SK-N-SH (cell line): ENCODE measurements around the gene ALDH5A1. TPM values are rescaled to one million over a fixed set of nuclear protein-coding genes. Genes with fewer than 3 reads are reported as not detected.

Source experiments
- CTCF ChIA-PET: fragments of 300-600, 350-600 bp; formaldehyde crosslinking; extraction: SDS; loops from one replicate; lab custom pipeline; 2021; lab: Yijun Ruan, JAX
- POLR2A ChIA-PET: fragments of 350-600 bp; sonication (Branson Sonifier 250); formaldehyde crosslinking; extraction: SDS; loops from one replicate; lab custom pipeline; 2020; ENCODE audit warnings: antibody characterized with exemption, inconsistent platforms; lab: Yijun Ruan, JAX
- DNase-seq: peaks from one replicate; pipeline ENCODE4 v3.0.0; 2012
- H2AFZ ChIP-seq: fragments of 200-600 bp; sonication (generic); 2 replicates; pipeline ENCODE4 v1.8.1; 2016; ENCODE audit warnings: antibody characterized with exemption, mild to moderate bottlenecking, low read depth
- H3F3A ChIP-seq: fragments of 200-600 bp; sonication (generic); replicated peaks from 2 replicates; pipeline ENCODE3; 2016; ENCODE audit warnings: antibody characterized with exemption, mild to moderate bottlenecking; ENCODE audit not compliant: insufficient read depth
- H3K27ac ChIP-seq, 2 experiments: fragments of 200-500 bp in 1 of 2; fragments of 200-600 bp in 1 of 2; sonication (Bioruptor generic) in 1 of 2; sonication (generic), shearing (Covaris generic) in 1 of 2; 2 replicates each; pipeline versions ENCODE4 v1.5.1 to v1.6.1; 2014 to 2016; ENCODE audit warnings: low read depth in 2 of 2, inconsistent platforms in 1 of 2, low read length in 1 of 2, mild to moderate bottlenecking in 1 of 2, mixed read lengths in 1 of 2
- H3K27me3 ChIP-seq: fragments of 200-600 bp; sonication (generic), shearing (Covaris generic); 2 replicates; pipeline ENCODE4 v1.6.1; 2016; ENCODE audit warnings: mixed run types; ENCODE audit not compliant: insufficient read depth
- H3K36me3 ChIP-seq, 2 experiments: fragments of 200-500 bp in 1 of 2; fragments of 200-600 bp in 1 of 2; sonication (Bioruptor generic) in 1 of 2; sonication (generic) in 1 of 2; replicated peaks in 1 of 2; 2 replicates each; pipeline versions ENCODE3 to v1.5.1; 2014 to 2016; ENCODE audit warnings: low read length in 1 of 2, mild to moderate bottlenecking in 1 of 2; ENCODE audit not compliant: insufficient read depth in 2 of 2, control insufficient read depth in 1 of 2
- H3K4me1 ChIP-seq, 2 experiments: fragments of 200-500 bp in 1 of 2; fragments of 200-600 bp in 1 of 2; sonication (Bioruptor generic) in 1 of 2; sonication (generic), shearing (Covaris generic) in 1 of 2; 2 replicates each; pipeline versions ENCODE4 v1.5.1 to v1.6.1; 2014 to 2016; ENCODE audit warnings: low read depth in 1 of 2, low read length in 1 of 2, mixed run types in 1 of 2; ENCODE audit not compliant: insufficient read depth in 2 of 2, control insufficient read depth in 1 of 2
- H3K4me2 ChIP-seq: fragments of 200-600 bp; sonication (generic), shearing (Covaris generic); 2 replicates; pipeline ENCODE4 v1.6.1; 2017; ENCODE audit warnings: mixed run types
- H3K4me3 ChIP-seq, 2 experiments: fragments of 200-500 bp in 1 of 2; fragments of 200-600 bp in 1 of 2; sonication (Bioruptor generic) in 1 of 2; sonication (generic), shearing (Covaris generic) in 1 of 2; 2 replicates each; pipeline versions ENCODE4 v1.5.1 to v1.8.1; 2014 to 2016; ENCODE audit warnings: low read depth in 2 of 2, inconsistent platforms in 1 of 2, low read length in 1 of 2, mild to moderate bottlenecking in 1 of 2, mixed read lengths in 1 of 2, moderate library complexity in 1 of 2
- H3K79me2 ChIP-seq: fragments of 200-600 bp; sonication (generic); 2 replicates; pipeline ENCODE4 v1.8.1; 2017; ENCODE audit warnings: mild to moderate bottlenecking; ENCODE audit not compliant: insufficient read depth
- H3K9ac ChIP-seq: fragments of 200-600 bp; sonication (generic); 2 replicates; pipeline ENCODE4 v1.6.1; 2017; ENCODE audit warnings: mixed run types
- H3K9me2 ChIP-seq: fragments of 200-600 bp; sonication (generic); 2 replicates; pipeline ENCODE4 v1.6.1; 2017; ENCODE audit warnings: mixed run types
- H3K9me3 ChIP-seq: fragments of 200-600 bp; sonication (generic); 2 replicates; pipeline ENCODE4 v1.6.1; 2017; ENCODE audit warnings: mixed run types, mild to moderate bottlenecking, moderate library complexity
- H4K20me1 ChIP-seq: fragments of 200-600 bp; sonication (generic); 2 replicates; pipeline ENCODE4 v1.6.1; 2017; ENCODE audit warnings: mild to moderate bottlenecking, mixed run types; ENCODE audit not compliant: insufficient read depth
- ELF1 ChIP-seq: IDR thresholded peaks from 2 replicates; pipeline ENCODE4 v1.4.0; 2012
- EP300 ChIP-seq, 2 experiments: IDR thresholded peaks; 2 replicates each; pipeline versions ENCODE4 v1.4.0 to v1.6.1; 2012; ENCODE audit warnings: borderline replicate concordance in 1 of 2, low read depth in 1 of 2, low read length in 1 of 2
- FOSL2 ChIP-seq: IDR thresholded peaks from 2 replicates; pipeline ENCODE4 v1.4.0; 2012; ENCODE audit warnings: low read depth, mild to moderate bottlenecking, moderate library complexity, borderline replicate concordance
- FOXM1 ChIP-seq: IDR thresholded peaks from 2 replicates; pipeline ENCODE4 v1.4.0; 2012; ENCODE audit warnings: low read depth, mild to moderate bottlenecking
- GATA2 ChIP-seq: sonication (generic); formaldehyde crosslinking; IDR thresholded peaks from 2 replicates; pipeline ENCODE4 v1.5.0; 2020; ENCODE audit warnings: mild to moderate bottlenecking, missing genetic modification reagents
- MXI1 ChIP-seq: IDR thresholded peaks from 2 replicates; pipeline ENCODE4 v1.6.1; 2012; ENCODE audit warnings: mild to moderate bottlenecking, low read depth, low read length, improper control_type of control experiment
- NFIC ChIP-seq: IDR thresholded peaks from 2 replicates; pipeline ENCODE4 v1.4.0; 2012; ENCODE audit warnings: borderline replicate concordance
- POLR2AphosphoS5 ChIP-seq: IDR thresholded peaks from 2 replicates; pipeline ENCODE4 v1.6.1; 2012; ENCODE audit warnings: low read depth, low read length
- RAD21 ChIP-seq: IDR thresholded peaks from 2 replicates; pipeline ENCODE4 v1.6.1; 2012; ENCODE audit warnings: mild to moderate bottlenecking, low read length
- RFX5 ChIP-seq: IDR thresholded peaks from 2 replicates; pipeline ENCODE4 v1.6.1; 2012; ENCODE audit warnings: mild to moderate bottlenecking, improper control_type of control experiment, low read length
- SIN3A ChIP-seq: IDR thresholded peaks from 2 replicates; pipeline ENCODE4 v1.6.1; 2012; ENCODE audit warnings: low read depth, mild to moderate bottlenecking, low read length, moderate library complexity, borderline replicate concordance
- TAF1 ChIP-seq: IDR thresholded peaks from 2 replicates; pipeline ENCODE4 v1.6.1; 2012; ENCODE audit warnings: low read depth, mild to moderate bottlenecking, low read length, moderate library complexity, borderline replicate concordance
- WGBS: methylation state at CpG from one replicate; pipeline ENCODE4 v1.1.6; 2017; ENCODE audit warnings: low lambda C conversion rate; 5-methylcytosine and 5-hydroxymethylcytosine counted together
- polyA plus RNA-seq, 3 experiments: library from polyadenylated mRNA; depleted of rRNA; stranded (reverse); fragments of >200 nt; gene quantifications; 2 replicates each; pipeline ENCODE4 v1.2.3, GENCODE V29; 2012
- TF ChIP-seq, protein P1 (sequence below): IDR thresholded peaks from 2 replicates; pipeline ENCODE4 v1.4.0; 2012; ENCODE audit warnings: low read depth, borderline replicate concordance
- TF ChIP-seq, protein P2 (sequence below): IDR thresholded peaks from 2 replicates; pipeline ENCODE4 v1.6.1; 2012; ENCODE audit warnings: mild to moderate bottlenecking, low read depth, low read length, moderate library complexity
- TF ChIP-seq, protein P3 (sequence below): IDR thresholded peaks from 2 replicates; pipeline ENCODE4 v1.4.0; 2012; ENCODE audit warnings: low read depth
- TF ChIP-seq, protein P4 (sequence below): fragments of 150-350 bp; IDR thresholded peaks from 2 replicates; pipeline ENCODE4 v1.6.1; 2016; ENCODE audit warnings: mild to moderate bottlenecking, low read depth, low read length

The ALDH5A1 gene
- polyA plus RNA-seq, 1 of the 3 experiments (the other 2 are of a cell fraction): 3.0 TPM

DNA sequence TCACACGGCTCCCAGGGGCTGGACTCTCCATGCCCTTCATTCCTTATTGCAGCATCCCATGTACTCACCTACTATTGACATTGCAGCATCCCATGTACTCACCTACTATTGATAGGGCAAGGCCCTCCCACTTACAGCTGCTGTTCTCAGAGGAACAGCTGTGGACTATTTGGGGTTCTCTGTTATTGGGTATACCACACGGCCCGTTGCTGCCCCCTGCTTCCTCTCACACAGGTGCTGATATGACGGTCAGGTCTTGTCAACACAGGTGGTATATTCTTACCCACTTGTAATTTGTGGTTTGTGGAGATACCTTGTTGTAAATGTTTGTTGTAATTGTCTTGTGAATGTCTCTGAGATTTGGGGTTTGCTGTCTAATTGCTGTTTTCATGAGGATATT, 18.8 kb downstream of the ALDH5A1 start:
- no peaks in the 10 kb centered on the region for H4K20me1 ChIP-seq
- H3K9me2 ChIP-seq: no peaks in the 10 kb centered on the region
- no peak overlapping the region for H2AFZ ChIP-seq
- CTCF ChIA-PET: interaction anchor here (0.7 to 1.6 kb wide), 6 partner anchors 11 to 232 kb away, joined by 3 to 8 read pairs (median 3); partner anchors contain the start of gene ALDH5A1
- H3K4me1 ChIP-seq: no peaks in the 10 kb centered on the region
- TF ChIP-seq RAD21 (no peak), FOSL2 (no peak), SIN3A (no peak), ELF1 (no peak), RFX5 (no peak), POLR2AphosphoS5 (no peak), FOXM1 (no peak), NFIC (no peak), TAF1 (no peak), GATA2 (CRISPR knock-in tag) (no peak), MXI1 (no peak), EP300 (IDR thresholded peaks at IDR 0.05; ENCODE audit: borderline replicate concordance in 1 of 2, low read depth in 1 of 2, low read length in 1 of 2) (no peak)
- TF ChIP-seq, protein P1, sequence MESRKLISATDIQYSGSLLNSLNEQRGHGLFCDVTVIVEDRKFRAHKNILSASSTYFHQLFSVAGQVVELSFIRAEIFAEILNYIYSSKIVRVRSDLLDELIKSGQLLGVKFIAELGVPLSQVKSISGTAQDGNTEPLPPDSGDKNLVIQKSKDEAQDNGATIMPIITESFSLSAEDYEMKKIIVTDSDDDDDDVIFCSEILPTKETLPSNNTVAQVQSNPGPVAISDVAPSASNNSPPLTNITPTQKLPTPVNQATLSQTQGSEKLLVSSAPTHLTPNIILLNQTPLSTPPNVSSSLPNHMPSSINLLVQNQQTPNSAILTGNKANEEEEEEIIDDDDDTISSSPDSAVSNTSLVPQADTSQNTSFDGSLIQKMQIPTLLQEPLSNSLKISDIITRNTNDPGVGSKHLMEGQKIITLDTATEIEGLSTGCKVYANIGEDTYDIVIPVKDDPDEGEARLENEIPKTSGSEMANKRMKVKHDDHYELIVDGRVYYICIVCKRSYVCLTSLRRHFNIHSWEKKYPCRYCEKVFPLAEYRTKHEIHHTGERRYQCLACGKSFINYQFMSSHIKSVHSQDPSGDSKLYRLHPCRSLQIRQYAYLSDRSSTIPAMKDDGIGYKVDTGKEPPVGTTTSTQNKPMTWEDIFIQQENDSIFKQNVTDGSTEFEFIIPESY: no peak
- TF ChIP-seq, protein P2, sequence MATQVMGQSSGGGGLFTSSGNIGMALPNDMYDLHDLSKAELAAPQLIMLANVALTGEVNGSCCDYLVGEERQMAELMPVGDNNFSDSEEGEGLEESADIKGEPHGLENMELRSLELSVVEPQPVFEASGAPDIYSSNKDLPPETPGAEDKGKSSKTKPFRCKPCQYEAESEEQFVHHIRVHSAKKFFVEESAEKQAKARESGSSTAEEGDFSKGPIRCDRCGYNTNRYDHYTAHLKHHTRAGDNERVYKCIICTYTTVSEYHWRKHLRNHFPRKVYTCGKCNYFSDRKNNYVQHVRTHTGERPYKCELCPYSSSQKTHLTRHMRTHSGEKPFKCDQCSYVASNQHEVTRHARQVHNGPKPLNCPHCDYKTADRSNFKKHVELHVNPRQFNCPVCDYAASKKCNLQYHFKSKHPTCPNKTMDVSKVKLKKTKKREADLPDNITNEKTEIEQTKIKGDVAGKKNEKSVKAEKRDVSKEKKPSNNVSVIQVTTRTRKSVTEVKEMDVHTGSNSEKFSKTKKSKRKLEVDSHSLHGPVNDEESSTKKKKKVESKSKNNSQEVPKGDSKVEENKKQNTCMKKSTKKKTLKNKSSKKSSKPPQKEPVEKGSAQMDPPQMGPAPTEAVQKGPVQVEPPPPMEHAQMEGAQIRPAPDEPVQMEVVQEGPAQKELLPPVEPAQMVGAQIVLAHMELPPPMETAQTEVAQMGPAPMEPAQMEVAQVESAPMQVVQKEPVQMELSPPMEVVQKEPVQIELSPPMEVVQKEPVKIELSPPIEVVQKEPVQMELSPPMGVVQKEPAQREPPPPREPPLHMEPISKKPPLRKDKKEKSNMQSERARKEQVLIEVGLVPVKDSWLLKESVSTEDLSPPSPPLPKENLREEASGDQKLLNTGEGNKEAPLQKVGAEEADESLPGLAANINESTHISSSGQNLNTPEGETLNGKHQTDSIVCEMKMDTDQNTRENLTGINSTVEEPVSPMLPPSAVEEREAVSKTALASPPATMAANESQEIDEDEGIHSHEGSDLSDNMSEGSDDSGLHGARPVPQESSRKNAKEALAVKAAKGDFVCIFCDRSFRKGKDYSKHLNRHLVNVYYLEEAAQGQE: no peak
- TF ChIP-seq, protein P3, sequence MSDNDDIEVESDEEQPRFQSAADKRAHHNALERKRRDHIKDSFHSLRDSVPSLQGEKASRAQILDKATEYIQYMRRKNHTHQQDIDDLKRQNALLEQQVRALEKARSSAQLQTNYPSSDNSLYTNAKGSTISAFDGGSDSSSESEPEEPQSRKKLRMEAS: no peak
- TF ChIP-seq, protein P4, sequence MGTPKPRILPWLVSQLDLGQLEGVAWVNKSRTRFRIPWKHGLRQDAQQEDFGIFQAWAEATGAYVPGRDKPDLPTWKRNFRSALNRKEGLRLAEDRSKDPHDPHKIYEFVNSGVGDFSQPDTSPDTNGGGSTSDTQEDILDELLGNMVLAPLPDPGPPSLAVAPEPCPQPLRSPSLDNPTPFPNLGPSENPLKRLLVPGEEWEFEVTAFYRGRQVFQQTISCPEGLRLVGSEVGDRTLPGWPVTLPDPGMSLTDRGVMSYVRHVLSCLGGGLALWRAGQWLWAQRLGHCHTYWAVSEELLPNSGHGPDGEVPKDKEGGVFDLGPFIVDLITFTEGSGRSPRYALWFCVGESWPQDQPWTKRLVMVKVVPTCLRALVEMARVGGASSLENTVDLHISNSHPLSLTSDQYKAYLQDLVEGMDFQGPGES: no peak
- TF ChIP-seq, all 33 proteins: peak for 0
- no peak overlapping the region for H3K9ac ChIP-seq
- H3K27ac ChIP-seq: no peak overlapping the region
- 88% methylated on average over 4 of the region's 4 CpGs for WGBS
- no peak overlapping the region for H3K4me3 ChIP-seq
- no peaks in the 10 kb centered on the region for H3K27me3 ChIP-seq
- H3F3A ChIP-seq: no peaks in the 10 kb centered on the region
- POLR2A ChIA-PET: no interaction called here
- H3K4me2 ChIP-seq: no peak overlapping the region
- no peak for DNase-seq
- no peaks in the 10 kb centered on the region for H3K9me3 ChIP-seq
- H3K36me3 ChIP-seq: no peaks in the 10 kb centered on the region
- H3K79me2 ChIP-seq: no peaks in the 10 kb centered on the region
